ENCODE results near the gene SENP1. TPM values are rescaled to one million over a fixed set of nuclear protein-coding genes. Genes with fewer than 3 reads are reported as not detected.

Gene SENP1
- total and polyA plus RNA-seq, 2 donors (not counting 3 experiments of a cell fraction or from before 2014, with no cell fraction given), result 9.9 to 20.5 TPM

DNA sequence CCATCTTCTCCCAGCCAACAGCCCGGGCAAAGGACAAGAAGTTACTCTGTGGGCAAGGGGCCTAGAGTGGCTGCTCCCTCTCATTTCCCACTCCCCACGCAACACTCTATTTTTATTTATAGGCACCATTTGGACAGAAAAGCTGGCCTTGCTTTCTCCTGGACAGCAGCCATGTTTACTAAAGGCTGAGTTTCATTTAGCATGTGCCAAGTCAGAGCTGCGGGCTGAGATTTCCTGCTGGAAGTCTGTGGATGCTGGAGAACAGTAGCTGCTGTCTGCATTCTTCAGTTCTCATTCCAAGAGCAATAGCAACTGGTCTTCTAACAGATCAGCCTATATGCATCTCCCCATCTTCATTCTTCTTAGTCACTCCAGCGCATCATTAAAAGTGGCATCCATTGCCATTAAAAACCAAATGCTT is 109.9 kb downstream of the SENP1 start:
- H3K4me1 ChIP-seq (ENCODE audit: control insufficient read depth, extremely low read depth, insufficient read depth, low read length), result peaks cover 3% of the 10 kb centered on the region
- POLR2A ChIA-PET, result no interaction called here
- H3K9ac ChIP-seq (replicated peaks; ENCODE audit: extremely low read depth, insufficient read depth, low read length), result no peak overlapping the region
- H3K9me1 ChIP-seq (replicated peaks; ENCODE audit: control insufficient read depth, extremely low read depth, insufficient read depth, low read length), result no peaks in the 10 kb centered on the region
- no peak overlapping the region for H3K4me3 ChIP-seq (replicated peaks in 1 of 3; ENCODE audit: insufficient read depth in 1 of 3, low read depth in 1 of 3, low read length in 3 of 3)
- no peaks in the 10 kb centered on the region for H3K36me3 ChIP-seq (ENCODE audit: control insufficient read depth in 2 of 2, extremely low read depth in 1 of 2, insufficient read depth in 2 of 2, low read length in 2 of 2)
- DNase-seq (ENCODE audit: low read depth, low spot score) (peak; percentile 25), FAIRE-seq (no peak)
- dilution Hi-C loops (cut with MboI; ENCODE audit: extremely low pct_ligation_motif_present, low sequenced_read_pairs), result no loop called here
- H3K4me2 ChIP-seq (ENCODE audit: insufficient read depth, low read length), result no peak overlapping the region
- no TSS peak for BruUV-seq (replicated peaks)
- H3K27ac ChIP-seq (ENCODE audit: insufficient read depth, low read depth, low read length), result no peak overlapping the region
- H3K27me3 ChIP-seq (ENCODE audit: control insufficient read depth in 2 of 2, insufficient read depth in 2 of 2, low read length in 2 of 2), result peaks cover 41 to 58% of the 10 kb centered on the region in 2 experiments
- no peaks in the 10 kb centered on the region for H4K20me1 ChIP-seq (replicated peaks; ENCODE audit: control insufficient read depth, extremely low read depth, insufficient read depth, low read length)
- intact Hi-C loops (cut with micrococcal nuclease), result no loop called here
- no peak overlapping the region for H2AFZ ChIP-seq (ENCODE audit: low read depth, low read length)
- TF ChIP-seq, protein P1, sequence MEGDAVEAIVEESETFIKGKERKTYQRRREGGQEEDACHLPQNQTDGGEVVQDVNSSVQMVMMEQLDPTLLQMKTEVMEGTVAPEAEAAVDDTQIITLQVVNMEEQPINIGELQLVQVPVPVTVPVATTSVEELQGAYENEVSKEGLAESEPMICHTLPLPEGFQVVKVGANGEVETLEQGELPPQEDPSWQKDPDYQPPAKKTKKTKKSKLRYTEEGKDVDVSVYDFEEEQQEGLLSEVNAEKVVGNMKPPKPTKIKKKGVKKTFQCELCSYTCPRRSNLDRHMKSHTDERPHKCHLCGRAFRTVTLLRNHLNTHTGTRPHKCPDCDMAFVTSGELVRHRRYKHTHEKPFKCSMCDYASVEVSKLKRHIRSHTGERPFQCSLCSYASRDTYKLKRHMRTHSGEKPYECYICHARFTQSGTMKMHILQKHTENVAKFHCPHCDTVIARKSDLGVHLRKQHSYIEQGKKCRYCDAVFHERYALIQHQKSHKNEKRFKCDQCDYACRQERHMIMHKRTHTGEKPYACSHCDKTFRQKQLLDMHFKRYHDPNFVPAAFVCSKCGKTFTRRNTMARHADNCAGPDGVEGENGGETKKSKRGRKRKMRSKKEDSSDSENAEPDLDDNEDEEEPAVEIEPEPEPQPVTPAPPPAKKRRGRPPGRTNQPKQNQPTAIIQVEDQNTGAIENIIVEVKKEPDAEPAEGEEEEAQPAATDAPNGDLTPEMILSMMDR (IDR thresholded peaks at IDR 0.05; ENCODE audit: extremely low read depth in 1 of 2, insufficient read depth in 1 of 2, low read depth in 1 of 2, low read length in 2 of 2), result no peak
- TF ChIP-seq POLR2A (IDR thresholded peaks at IDR 0.05; ENCODE audit: low read depth, low read length) (no peak), MYC (IDR thresholded peaks at IDR 0.05; ENCODE audit: low read depth, low read length) (no peak), EZH2 (IDR thresholded peaks at IDR 0.05; ENCODE audit: borderline replicate concordance, low read depth, low read length, severe bottlenecking) (no peak), POLR2AphosphoS5 (IDR thresholded peaks at IDR 0.05; ENCODE audit: insufficient read depth, low read depth, low read length) (no peak), GATA2 (IDR thresholded peaks at IDR 0.05; ENCODE audit: insufficient read depth, insufficient read length, low read depth, low read length) (no peak), JUN (IDR thresholded peaks at IDR 0.05; ENCODE audit: borderline replicate concordance, insufficient read depth, insufficient read length, low read depth) (no peak), FOS (IDR thresholded peaks at IDR 0.05; ENCODE audit: borderline replicate concordance, insufficient read depth, low read length) (no peak)
- TF ChIP-seq, protein P2, sequence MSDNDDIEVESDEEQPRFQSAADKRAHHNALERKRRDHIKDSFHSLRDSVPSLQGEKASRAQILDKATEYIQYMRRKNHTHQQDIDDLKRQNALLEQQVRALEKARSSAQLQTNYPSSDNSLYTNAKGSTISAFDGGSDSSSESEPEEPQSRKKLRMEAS (IDR thresholded peaks at IDR 0.05; ENCODE audit: insufficient read depth, insufficient read length), result no peak
- CTCF ChIA-PET, result interaction anchor here (1.5 kb wide), 1 partner anchor 46 kb away, joined by 5 read pairs; no protein-coding TSS in a partner anchor
- H3K9me3 ChIP-seq (replicated peaks; ENCODE audit: control insufficient read depth, insufficient read depth, low read length), result no peaks in the 10 kb centered on the region
- H3K79me2 ChIP-seq (ENCODE audit: control insufficient read depth, insufficient read depth, low read length), result no peaks in the 10 kb centered on the region
